HepG2 (cell line): ENCODE results near the gene TENT5A. TPM values are rescaled to one million over a fixed set of nuclear protein-coding genes. Genes with fewer than 3 reads are reported as not detected.
A peak's percentile ranks its signal among the peaks of the same experiment; 100 is the strongest.

Experiments
- ARID5B ChIP-seq: IDR thresholded peaks from 2 replicates; pipeline ENCODE4 v1.4.0; 2020; ENCODE audit warnings: mild to moderate bottlenecking, missing genetic modification reagents
- GABPB1 ChIP-seq: IDR thresholded peaks from 2 replicates; pipeline ENCODE4 v1.6.1; 2016; ENCODE audit warnings: mild to moderate bottlenecking, missing genetic modification reagents, moderate library complexity, missing compliant biosample characterization
- IKZF5 ChIP-seq: IDR thresholded peaks from 2 replicates; pipeline ENCODE4 v1.6.1; 2018; ENCODE audit warnings: missing genetic modification reagents, mild to moderate bottlenecking, missing compliant biosample characterization
- IRF2 ChIP-seq: IDR thresholded peaks from 2 replicates; pipeline ENCODE4 v1.6.1; 2018; ENCODE audit warnings: missing genetic modification reagents, missing compliant biosample characterization
- KDM5A ChIP-seq: fragments of 200-600 bp; sonication (generic); IDR thresholded peaks from 2 replicates; pipeline ENCODE4 v1.7.0; 2018; ENCODE audit warnings: antibody characterized with exemption, mild to moderate bottlenecking, low read length, borderline replicate concordance
- POGK ChIP-seq: sonication (generic); formaldehyde crosslinking; conservative IDR thresholded peaks from 2 replicates; pipeline ENCODE4 v1.8.0; 2022; ENCODE audit warnings: mild to moderate bottlenecking, moderate library complexity, missing genetic modification reagents
- ZBTB46 ChIP-seq: sonication (generic); formaldehyde crosslinking; IDR thresholded peaks from 2 replicates; pipeline ENCODE4 v1.4.0; 2020; ENCODE audit warnings: mild to moderate bottlenecking, missing genetic modification reagents, borderline replicate concordance
- ZFY ChIP-seq: sonication (generic); formaldehyde crosslinking; IDR thresholded peaks from 2 replicates; pipeline ENCODE4 v1.4.0; 2020; ENCODE audit warnings: missing genetic modification reagents
- ZNF138 ChIP-seq: sonication (generic); formaldehyde crosslinking; IDR thresholded peaks from 2 replicates; pipeline ENCODE4 v1.5.0; 2020; ENCODE audit warnings: mild to moderate bottlenecking, low read depth, missing genetic modification reagents
- ZNF468 ChIP-seq: sonication (generic); formaldehyde crosslinking; IDR thresholded peaks from 2 replicates; pipeline ENCODE4 v1.8.0; 2022; ENCODE audit warnings: mild to moderate bottlenecking, moderate library complexity, missing genetic modification reagents
- ZNF513 ChIP-seq: sonication (generic); formaldehyde crosslinking; conservative IDR thresholded peaks from 2 replicates; pipeline ENCODE4 v1.5.0; 2020; ENCODE audit warnings: missing genetic modification reagents
- ZNF552 ChIP-seq: sonication (generic); formaldehyde crosslinking; IDR thresholded peaks from 2 replicates; pipeline ENCODE4 v1.9.0; 2022; ENCODE audit warnings: missing genetic modification reagents, mild to moderate bottlenecking, borderline replicate concordance
- ZNF562 ChIP-seq: sonication (generic); formaldehyde crosslinking; IDR thresholded peaks from 2 replicates; pipeline ENCODE4 v1.8.0; 2022; ENCODE audit warnings: missing genetic modification reagents, borderline replicate concordance
- ZNF563 ChIP-seq: sonication (generic); formaldehyde crosslinking; IDR thresholded peaks from 2 replicates; pipeline ENCODE4 v1.8.0; 2022; ENCODE audit warnings: mild to moderate bottlenecking, moderate library complexity, missing genetic modification reagents
- ZNF784 ChIP-seq: sonication (generic); formaldehyde crosslinking; IDR thresholded peaks from 2 replicates; pipeline ENCODE4 v1.5.1; 2020; ENCODE audit warnings: missing genetic modification reagents, mild to moderate bottlenecking, borderline replicate concordance
- ZNF816 ChIP-seq: sonication (generic); formaldehyde crosslinking; IDR thresholded peaks from 2 replicates; pipeline ENCODE4 v1.8.0; 2022; ENCODE audit warnings: missing genetic modification reagents, mild to moderate bottlenecking, borderline replicate concordance
- polyA plus RNA-seq, 8 experiments: library from polyadenylated mRNA; depleted of rRNA in 3 of 8; stranded (reverse) in 7 of 8; unstranded in 1 of 8; fragments of >200 nt; fragmentation: Illumina TruSeq in 4 of 8; extraction: Trizol in 4 of 8; gene quantifications; 2 replicates each; pipeline versions ENCODE4 v1.2.1 to v1.2.3, GENCODE V29; 2011 to 2016; ENCODE audit warnings: low read depth in 4 of 8, missing spikeins in 1 of 8, mixed read lengths in 1 of 8; ENCODE audit not compliant: insufficient read depth in 1 of 8
- total RNA-seq, 5 experiments: library from RNA; depleted of rRNA; stranded (reverse); fragments of >200 nt; fragmentation: Illumina TruSeq; extraction: Trizol; gene quantifications; 2 replicates each; pipeline ENCODE4 v1.2.3, GENCODE V29; 2016; ENCODE audit warnings: low read depth in 1 of 5

Gene TENT5A
- total and polyA plus RNA-seq, 2 of the 13 experiments (the other 11 are each of a cell fraction or from before 2014, with no cell fraction given), result 8.0 to 13.8 TPM

- TF ChIP-seq ARID5B (CRISPR knock-in tag) (peak; percentile 6; the same call in 1 of the 2 replicates), IRF2 (CRISPR knock-in tag) (no peak; the same call in 1 of the 2 replicates), ZNF784 (CRISPR knock-in tag) (no peak), POGK (no peak), ZNF552 (CRISPR knock-in tag) (no peak; the same call in 1 of the 2 replicates), ZNF562 (CRISPR knock-in tag) (no peak), ZNF513 (CRISPR knock-in tag) (no peak), ZBTB46 (CRISPR knock-in tag) (no peak), ZNF563 (CRISPR knock-in tag) (peak; percentile 27; the same call in 1 of the 2 replicates), KDM5A (no peak; the same call in 1 of the 2 replicates), ZNF138 (CRISPR knock-in tag) (no peak), ZNF468 (no peak), GABPB1 (CRISPR knock-in tag) (peak; percentile 44; the same call in 1 of the 2 replicates), IKZF5 (CRISPR knock-in tag) (peak; percentile 41; the same call in 1 of the 2 replicates), ZNF816 (CRISPR knock-in tag) (0 out of 2 replicates have a peak, but pooled peaks have one; percentile 45), ZFY (CRISPR knock-in tag) (peak; percentile 74)
These were observed at the start of gene TENT5A (continued) for GRCh38 chr6:81752084-81752920.
